BJ (cell line): ENCODE measurements around the gene RAB43. TPM values are rescaled to one million over a fixed set of nuclear protein-coding genes. Genes with fewer than 3 reads are reported as not detected.

Source experiments
- CTCF ChIA-PET: fragments of 350-600 bp; formaldehyde crosslinking; extraction: SDS; loops from one replicate; lab custom pipeline; 2021; ENCODE audit warnings: antibody characterized with exemption, inconsistent platforms; lab: Yijun Ruan, JAX
- POLR2A ChIA-PET: fragments of 300-600 bp; sonication (Branson Sonifier 250); formaldehyde crosslinking; extraction: SDS; loops from one replicate; lab custom pipeline; 2021; ENCODE audit warnings: antibody characterized with exemption; lab: Charles Lee
- DNase-seq: peaks from one replicate; pipeline ENCODE4 v3.0.0-alpha.2; 2011; ENCODE audit warnings: low read depth
- H3K27me3 ChIP-seq: 2 replicates; pipeline ENCODE4 v1.6.0; 2011; ENCODE audit warnings: low read length; ENCODE audit not compliant: control insufficient read depth, insufficient read depth
- H3K36me3 ChIP-seq: 2 replicates; pipeline ENCODE4 v1.5.1; 2011; ENCODE audit warnings: low read length; ENCODE audit not compliant: control insufficient read depth, insufficient read depth
- H3K4me3 ChIP-seq: 2 replicates; pipeline ENCODE4 v1.5.1; 2011; ENCODE audit warnings: low read depth, mild to moderate bottlenecking, control low read depth, low read length
- CTCF ChIP-seq: IDR thresholded peaks from 2 replicates; pipeline ENCODE4 v1.5.1; 2011; ENCODE audit warnings: low read depth, mild to moderate bottlenecking, control low read depth, inconsistent platforms, low read length, moderate library complexity; ENCODE audit not compliant: insufficient read depth
- polyA plus RNA-seq: library from polyadenylated mRNA; depleted of rRNA; stranded (reverse); fragments of >200 nt; gene quantifications from 2 replicates; pipeline ENCODE4 v1.2.3, GENCODE V29; 2011

The RAB43 gene
- polyA plus RNA-seq, 1 experiment, result 16.1 TPM

DNA sequence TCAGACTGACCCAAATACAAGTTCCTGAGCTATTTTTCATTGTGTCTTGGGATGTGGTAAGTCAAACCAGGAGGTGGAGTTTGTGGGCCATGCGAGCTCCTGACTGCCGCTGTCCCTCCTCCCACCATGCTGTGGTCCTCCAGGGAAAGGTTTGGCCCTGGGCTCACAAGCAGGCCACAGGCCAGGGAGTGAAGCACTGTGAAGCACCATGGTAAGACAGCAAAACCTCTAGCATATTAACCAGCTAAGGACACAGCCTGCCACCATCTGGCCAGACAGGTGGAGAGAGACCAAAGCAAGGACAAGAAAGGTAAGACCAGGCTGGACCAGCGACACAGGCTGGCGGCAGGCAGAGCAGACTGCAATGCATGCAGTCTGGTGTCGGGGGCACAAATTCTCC is 15.3 kb downstream of the RAB43 start:
- DNase-seq, result no peak
- no peak for TF ChIP-seq CTCF
- H3K36me3 ChIP-seq, result peaks cover 12% of the 10 kb centered on the region; the same call in 1 of the 2 replicates
- CTCF ChIA-PET, result no interaction called here
- POLR2A ChIA-PET, result no interaction called here
- no peak overlapping the region for H3K4me3 ChIP-seq
- H3K27me3 ChIP-seq, result no peaks in the 10 kb centered on the region

- ChIA-PET CTCF (no interaction called here), POLR2A (no interaction called here)
- DNase-seq, result no peak
- H3K27me3 ChIP-seq, result no peaks in the 10 kb centered on the region
- no peak overlapping the region for H3K4me3 ChIP-seq
- no peak for TF ChIP-seq CTCF
- H3K36me3 ChIP-seq, result peaks cover 12% of the 10 kb centered on the region; the same call in 1 of the 2 replicates
Measured at GRCh38 chr3:129105862-129106261, 15.7 kb downstream of the RAB43 start.

- TF ChIP-seq CTCF, result no peak
- POLR2A ChIA-PET, result interaction anchor here (0.6 kb wide), 1 partner anchor 122 kb away, joined by 3 read pairs; no protein-coding TSS in a partner anchor
- Histone ChIP-seq H3K27me3 (no peaks in the 10 kb centered on the region), H3K36me3 (peaks cover 12% of the 10 kb centered on the region; the same call in 1 of the 2 replicates), H3K4me3 (no peak overlapping the region)
- DNase-seq, result no peak
- CTCF ChIA-PET, result interaction anchor here (1.4 kb wide), 1 partner anchor 51 kb away, joined by 3 read pairs; no protein-coding TSS in a partner anchor
Measured at GRCh38 chr3:129104498-129105079, 17.0 kb downstream of the RAB43 start.

DNA sequence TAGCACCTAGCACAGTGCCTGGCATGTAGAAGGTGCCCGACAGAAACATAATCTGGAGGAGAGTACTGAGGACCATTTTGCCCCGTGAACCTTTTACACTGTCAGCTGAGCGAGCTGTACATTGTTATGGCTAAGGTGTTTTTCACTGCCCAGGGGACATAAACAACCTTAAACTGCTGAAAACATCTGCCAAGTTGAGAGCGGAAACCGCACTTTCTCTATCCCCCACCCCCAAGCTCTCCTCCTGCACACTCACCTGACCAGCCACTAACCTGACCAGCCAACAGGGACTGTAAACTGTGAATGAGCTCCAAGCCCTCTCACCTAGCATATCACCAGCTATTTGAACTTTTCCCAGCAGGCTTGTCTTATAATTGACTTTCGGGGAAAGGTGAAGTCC is 17.6 kb downstream of the RAB43 start:
- H3K36me3 ChIP-seq, result peaks cover 12% of the 10 kb centered on the region; the same call in 1 of the 2 replicates
- H3K4me3 ChIP-seq, result no peak overlapping the region
- CTCF ChIA-PET, result interaction anchor here (1.4 kb wide), 1 partner anchor 51 kb away, joined by 3 read pairs; no protein-coding TSS in a partner anchor
- TF ChIP-seq CTCF, result no peak
- DNase-seq, result no peak
- POLR2A ChIA-PET, result interaction anchor here (0.6 kb wide), 1 partner anchor 122 kb away, joined by 3 read pairs; no protein-coding TSS in a partner anchor
- no peaks in the 10 kb centered on the region for H3K27me3 ChIP-seq

GRCh38 chr3:129103296-129103695 is 18.3 kb downstream of the RAB43 start:
- no peak for TF ChIP-seq CTCF
- peaks cover 12% of the 10 kb centered on the region; the same call in 1 of the 2 replicates for H3K36me3 ChIP-seq
- no peaks in the 10 kb centered on the region for H3K27me3 ChIP-seq
- CTCF ChIA-PET, result no interaction called here
- DNase-seq, result no peak
- POLR2A ChIA-PET, result no interaction called here
- no peak overlapping the region for H3K4me3 ChIP-seq
